ENCODE measurements around the gene FLNB. TPM values are rescaled to one million over a fixed set of nuclear protein-coding genes. Genes with fewer than 3 reads are reported as not detected.

The FLNB gene
- polyA plus RNA-seq, 1 of the 3 experiments (the other 2 are of a cell fraction), result 127 TPM

GRCh38 chr3:58141766-58142345, 133.6 kb downstream of the FLNB start:
- Histone ChIP-seq H3K4me3 (ENCODE audit: low read depth in 2 of 2, low read length in 1 of 2) (no peak overlapping the region), H3K9me2 (no peaks in the 10 kb centered on the region), H3K27me3 (ENCODE audit: insufficient read depth) (no peaks in the 10 kb centered on the region), H3K79me2 (ENCODE audit: insufficient read depth) (no peaks in the 10 kb centered on the region), H3K4me2 (no peak overlapping the region), H4K20me1 (ENCODE audit: insufficient read depth) (no peaks in the 10 kb centered on the region), H3K4me1 (ENCODE audit: control insufficient read depth in 1 of 2, insufficient read depth in 2 of 2, low read depth in 1 of 2, low read length in 1 of 2) (no peaks in the 10 kb centered on the region; a peak in 1 of 4 replicates), H3K9ac (no peak overlapping the region), H3K27ac (ENCODE audit: low read depth in 2 of 2, low read length in 1 of 2) (no peak overlapping the region; a peak in 1 of 4 replicates), H3F3A (replicated peaks; ENCODE audit: insufficient read depth) (no peaks in the 10 kb centered on the region), H2AFZ (ENCODE audit: low read depth) (no peak overlapping the region), H3K9me3 (no peaks in the 10 kb centered on the region), H3K36me3 (replicated peaks in 1 of 2; ENCODE audit: control insufficient read depth in 1 of 2, insufficient read depth in 2 of 2, low read length in 1 of 2) (peaks cover 62 to 85% of the 10 kb centered on the region in 2 experiments)
- 95% methylated on average over 12 of the region's 12 CpGs for WGBS (ENCODE audit: low lambda C conversion rate)
- no peak for DNase-seq
- no peak for TF ChIP-seq MAX (IDR thresholded peaks at IDR 0.05; ENCODE audit: low read depth)
- ChIA-PET CTCF (interaction anchor here (0.9 to 1.2 kb wide), 2 partner anchors 25 to 133 kb away, joined by 3 read pairs; no protein-coding TSS in a partner anchor), POLR2A (no interaction called here)

GRCh38 chr3:58143417-58144055, 135.3 kb downstream of the FLNB start:
- no peak for DNase-seq
- no peaks in the 10 kb centered on the region for H3K79me2 ChIP-seq (ENCODE audit: insufficient read depth)
- H3K9me3 ChIP-seq, result no peaks in the 10 kb centered on the region
- TF ChIP-seq YY1 (IDR thresholded peaks at IDR 0.05; ENCODE audit: low read depth), result no peak
- no peak for TF ChIP-seq GABPA (IDR thresholded peaks at IDR 0.05; ENCODE audit: low read depth)
- no peak for TF ChIP-seq MAX (IDR thresholded peaks at IDR 0.05; ENCODE audit: low read depth)
- no peak for TF ChIP-seq ZBTB33 (IDR thresholded peaks at IDR 0.05; ENCODE audit: borderline replicate concordance, low read depth)
- no peak for TF ChIP-seq RAD21 (IDR thresholded peaks at IDR 0.05; ENCODE audit: low read length)
- no peak for TF ChIP-seq ELF1 (IDR thresholded peaks at IDR 0.05)
- TF ChIP-seq RFX5 (IDR thresholded peaks at IDR 0.05; ENCODE audit: low read length), result no peak
- no peak for TF ChIP-seq POLR2AphosphoS5 (IDR thresholded peaks at IDR 0.05; ENCODE audit: low read depth, low read length)
- no peak for TF ChIP-seq TCF12 (IDR thresholded peaks at IDR 0.05)
- TF ChIP-seq REST (IDR thresholded peaks at IDR 0.05; ENCODE audit: low read depth, low read length), result no peak
- TF ChIP-seq USF1 (IDR thresholded peaks at IDR 0.05; ENCODE audit: borderline replicate concordance, low read depth), result no peak
- no peak for TF ChIP-seq TEAD4 (IDR thresholded peaks at IDR 0.05; ENCODE audit: borderline replicate concordance, insufficient read depth)
- no peak for TF ChIP-seq TAF1 (IDR thresholded peaks at IDR 0.05; ENCODE audit: borderline replicate concordance, low read depth, low read length)
- no peak overlapping the region for H3K4me2 ChIP-seq
- 95% methylated on average over 8 of the region's 9 CpGs for WGBS (ENCODE audit: low lambda C conversion rate)
- peaks cover 62 to 84% of the 10 kb centered on the region in 2 experiments for H3K36me3 ChIP-seq (replicated peaks in 1 of 2; ENCODE audit: control insufficient read depth in 1 of 2, insufficient read depth in 2 of 2, low read length in 1 of 2)
- ChIA-PET POLR2A (no interaction called here), CTCF (interaction anchor here (0.7 kb wide), 1 partner anchor 62 kb away, joined by 3 read pairs; no protein-coding TSS in a partner anchor)
- H3K4me1 ChIP-seq (ENCODE audit: control insufficient read depth in 1 of 2, insufficient read depth in 2 of 2, low read depth in 1 of 2, low read length in 1 of 2), result no peaks in the 10 kb centered on the region; a peak in 1 of 4 replicates
- H2AFZ ChIP-seq (ENCODE audit: low read depth), result no peak overlapping the region
- H4K20me1 ChIP-seq (ENCODE audit: insufficient read depth), result no peaks in the 10 kb centered on the region
- H3K27ac ChIP-seq (ENCODE audit: low read depth in 2 of 2, low read length in 1 of 2), result no peak overlapping the region
- H3K27me3 ChIP-seq (ENCODE audit: insufficient read depth), result no peaks in the 10 kb centered on the region
- H3K4me3 ChIP-seq (ENCODE audit: low read depth in 2 of 2, low read length in 1 of 2), result no peak overlapping the region
- no peaks in the 10 kb centered on the region for H3K9me2 ChIP-seq
- H3K9ac ChIP-seq, result no peak overlapping the region
- no peaks in the 10 kb centered on the region for H3F3A ChIP-seq (replicated peaks; ENCODE audit: insufficient read depth)

Data from SK-N-SH (cell line).